ENCODE measurements around the gene ATG13.

- TF ChIP-seq, protein P1, sequence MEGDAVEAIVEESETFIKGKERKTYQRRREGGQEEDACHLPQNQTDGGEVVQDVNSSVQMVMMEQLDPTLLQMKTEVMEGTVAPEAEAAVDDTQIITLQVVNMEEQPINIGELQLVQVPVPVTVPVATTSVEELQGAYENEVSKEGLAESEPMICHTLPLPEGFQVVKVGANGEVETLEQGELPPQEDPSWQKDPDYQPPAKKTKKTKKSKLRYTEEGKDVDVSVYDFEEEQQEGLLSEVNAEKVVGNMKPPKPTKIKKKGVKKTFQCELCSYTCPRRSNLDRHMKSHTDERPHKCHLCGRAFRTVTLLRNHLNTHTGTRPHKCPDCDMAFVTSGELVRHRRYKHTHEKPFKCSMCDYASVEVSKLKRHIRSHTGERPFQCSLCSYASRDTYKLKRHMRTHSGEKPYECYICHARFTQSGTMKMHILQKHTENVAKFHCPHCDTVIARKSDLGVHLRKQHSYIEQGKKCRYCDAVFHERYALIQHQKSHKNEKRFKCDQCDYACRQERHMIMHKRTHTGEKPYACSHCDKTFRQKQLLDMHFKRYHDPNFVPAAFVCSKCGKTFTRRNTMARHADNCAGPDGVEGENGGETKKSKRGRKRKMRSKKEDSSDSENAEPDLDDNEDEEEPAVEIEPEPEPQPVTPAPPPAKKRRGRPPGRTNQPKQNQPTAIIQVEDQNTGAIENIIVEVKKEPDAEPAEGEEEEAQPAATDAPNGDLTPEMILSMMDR (tag by site-specific recombination; IDR thresholded peaks at IDR 0.05), result no peak
- TF ChIP-seq REST (tag by site-specific recombination; IDR thresholded peaks at IDR 0.05) (no peak), ZNF274 (IDR thresholded peaks at IDR 0.05; ENCODE audit: low read length) (no peak), ZNF274 (tag by site-specific recombination; IDR thresholded peaks at IDR 0.05; ENCODE audit: borderline replicate concordance) (no peak), KLF16 (tag by site-specific recombination; IDR thresholded peaks at IDR 0.05) (no peak)
Measured at GRCh38 chr11:46617972-46618314, 590 bp downstream of the ATG13 start.

Measured in HEK293 (cell line).